MM.1S (cell line): Measurements from ENCODE around the gene SFXN4.

Experiments
- CTCF ChIP-seq: fragments of 300-600 bp; sonication (generic); IDR thresholded peaks from 2 replicates; pipeline ENCODE4 v1.5.1; 2016; ENCODE audit warnings: antibody characterized with exemption, low read length, mixed read lengths
- EZH2 ChIP-seq: fragments of 300-600 bp; sonication (generic); optimal IDR thresholded peaks from 2 replicates; pipeline ENCODE3; 2017; ENCODE audit warnings: low read depth, mild to moderate bottlenecking, antibody characterized with exemption, low read length, mixed read lengths

- no peak for TF ChIP-seq CTCF
- TF ChIP-seq EZH2 = no peak
Observed at GRCh38 chr10:119205894-119206602, 40.5 kb upstream of the SFXN4 start.
